Measurements from ENCODE around the gene TRIO. TPM values are rescaled to one million over a fixed set of nuclear protein-coding genes. Genes with fewer than 3 reads are reported as not detected.
A peak's percentile ranks its signal among the peaks of the same experiment; 100 is the strongest.

The TRIO gene
- total RNA-seq, 6 experiments from 2014 or later: 167 to 219 (median 190) TPM

GRCh38 chr5:14486996-14487896 is 344.1 kb downstream of the TRIO start:
- H3K36me3 Mint-ChIP-seq (ENCODE audit: low read depth): peaks cover 62% of the 10 kb centered on the region
- no peak overlapping the region for H3K4me3 Mint-ChIP-seq
- peaks cover 16% of the 10 kb centered on the region for H3K4me1 Mint-ChIP-seq (ENCODE audit: low read depth)
- DNase-seq: no peak
- peaks cover 15% of the 10 kb centered on the region for H3K9me3 Mint-ChIP-seq
- H3K27me3 Mint-ChIP-seq (ENCODE audit: insufficient read depth): peaks cover 48% of the 10 kb centered on the region
- TF ChIP-seq, protein P1, sequence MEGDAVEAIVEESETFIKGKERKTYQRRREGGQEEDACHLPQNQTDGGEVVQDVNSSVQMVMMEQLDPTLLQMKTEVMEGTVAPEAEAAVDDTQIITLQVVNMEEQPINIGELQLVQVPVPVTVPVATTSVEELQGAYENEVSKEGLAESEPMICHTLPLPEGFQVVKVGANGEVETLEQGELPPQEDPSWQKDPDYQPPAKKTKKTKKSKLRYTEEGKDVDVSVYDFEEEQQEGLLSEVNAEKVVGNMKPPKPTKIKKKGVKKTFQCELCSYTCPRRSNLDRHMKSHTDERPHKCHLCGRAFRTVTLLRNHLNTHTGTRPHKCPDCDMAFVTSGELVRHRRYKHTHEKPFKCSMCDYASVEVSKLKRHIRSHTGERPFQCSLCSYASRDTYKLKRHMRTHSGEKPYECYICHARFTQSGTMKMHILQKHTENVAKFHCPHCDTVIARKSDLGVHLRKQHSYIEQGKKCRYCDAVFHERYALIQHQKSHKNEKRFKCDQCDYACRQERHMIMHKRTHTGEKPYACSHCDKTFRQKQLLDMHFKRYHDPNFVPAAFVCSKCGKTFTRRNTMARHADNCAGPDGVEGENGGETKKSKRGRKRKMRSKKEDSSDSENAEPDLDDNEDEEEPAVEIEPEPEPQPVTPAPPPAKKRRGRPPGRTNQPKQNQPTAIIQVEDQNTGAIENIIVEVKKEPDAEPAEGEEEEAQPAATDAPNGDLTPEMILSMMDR (IDR thresholded peaks at IDR 0.05): no peak
- H3K27ac Mint-ChIP-seq: no peak overlapping the region

DNA sequence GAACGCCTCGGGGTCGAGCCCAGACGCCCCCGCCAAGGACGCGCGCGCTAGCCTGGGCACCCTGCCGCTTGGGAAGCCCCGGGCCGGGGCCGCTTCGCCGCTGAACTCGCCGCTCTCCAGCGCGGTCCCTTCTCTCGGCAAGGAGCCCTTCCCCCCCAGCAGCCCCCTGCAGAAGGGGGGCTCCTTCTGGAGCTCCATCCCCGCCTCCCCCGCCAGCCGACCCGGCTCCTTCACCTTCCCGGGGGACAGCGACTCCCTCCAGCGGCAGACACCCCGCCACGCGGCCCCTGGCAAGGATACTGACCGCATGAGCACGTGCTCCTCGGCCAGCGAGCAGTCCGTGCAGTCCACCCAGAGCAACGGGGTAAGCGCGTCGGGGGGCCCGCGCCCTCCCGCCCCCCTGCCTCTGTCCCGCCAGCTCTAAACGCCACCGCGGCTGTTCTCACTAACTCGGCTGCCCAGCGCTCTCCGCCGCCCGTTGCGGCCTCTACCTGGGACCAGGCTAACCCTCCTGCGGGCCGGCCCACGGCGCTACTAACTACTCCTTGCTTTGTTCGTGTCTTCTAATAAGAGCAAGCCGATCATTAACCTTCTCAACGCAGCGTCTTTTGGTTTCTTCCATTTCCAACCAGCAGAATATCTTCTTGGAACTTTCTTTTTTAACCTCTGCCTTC is 344.9 kb downstream of the TRIO start:
- no peak for DNase-seq
- peak overlapping the region; percentile 67; the same call in 1 of the 2 replicates for H3K4me3 Mint-ChIP-seq
- H3K36me3 Mint-ChIP-seq (ENCODE audit: low read depth): peaks cover 64% of the 10 kb centered on the region
- peaks cover 50% of the 10 kb centered on the region for H3K27me3 Mint-ChIP-seq (ENCODE audit: insufficient read depth)
- H3K9me3 Mint-ChIP-seq: peaks cover 20% of the 10 kb centered on the region
- TF ChIP-seq, protein P1 (IDR thresholded peaks at IDR 0.05): no peak
- H3K4me1 Mint-ChIP-seq (ENCODE audit: low read depth): peaks cover 24% of the 10 kb centered on the region
- peak overlapping the region; percentile 68 for H3K27ac Mint-ChIP-seq

DNA sequence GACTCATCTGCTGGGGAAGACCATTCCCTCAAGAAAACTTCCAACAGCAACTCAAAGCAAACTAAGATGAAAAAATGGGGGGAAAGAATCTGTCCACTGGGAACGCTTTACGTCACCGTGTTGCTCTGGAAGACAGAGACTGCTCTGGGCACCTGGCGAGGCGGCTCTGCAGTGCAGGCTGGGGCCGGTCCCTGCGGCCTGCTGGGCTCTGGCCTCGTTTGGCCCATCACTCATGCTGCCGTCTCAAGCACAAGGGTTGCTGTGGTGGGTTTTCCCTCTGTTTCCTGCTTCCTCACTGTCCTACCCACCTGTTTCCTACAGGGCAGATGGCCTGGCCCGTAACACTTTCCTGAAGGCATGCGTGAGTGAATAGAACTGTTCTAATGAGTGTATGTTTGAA is 345.6 kb downstream of the TRIO start:
- Mint-ChIP-seq H3K9me3 (peaks cover 20% of the 10 kb centered on the region), H3K36me3 (ENCODE audit: low read depth) (peaks cover 68% of the 10 kb centered on the region), H3K27ac (peak overlapping the region; percentile 68), H3K4me3 (peak overlapping the region; percentile 67; the same call in 1 of the 2 replicates), H3K27me3 (ENCODE audit: insufficient read depth) (peaks cover 49% of the 10 kb centered on the region), H3K4me1 (ENCODE audit: low read depth) (peaks cover 25% of the 10 kb centered on the region)
- TF ChIP-seq, protein P1 (IDR thresholded peaks at IDR 0.05): no peak
- DNase-seq: no peak

GRCh38 chr5:14489643-14490042 is 346.5 kb downstream of the TRIO start:
- Mint-ChIP-seq H3K27me3 (ENCODE audit: insufficient read depth) (peaks cover 47% of the 10 kb centered on the region), H3K9me3 (peaks cover 20% of the 10 kb centered on the region), H3K4me1 (ENCODE audit: low read depth) (peaks cover 25% of the 10 kb centered on the region), H3K27ac (peak overlapping the region; percentile 68; the same call in 1 of the 2 replicates), H3K4me3 (no peak overlapping the region), H3K36me3 (ENCODE audit: low read depth) (peaks cover 70% of the 10 kb centered on the region)
- DNase-seq: no peak
- TF ChIP-seq, protein P1 (IDR thresholded peaks at IDR 0.05): no peak

DNA sequence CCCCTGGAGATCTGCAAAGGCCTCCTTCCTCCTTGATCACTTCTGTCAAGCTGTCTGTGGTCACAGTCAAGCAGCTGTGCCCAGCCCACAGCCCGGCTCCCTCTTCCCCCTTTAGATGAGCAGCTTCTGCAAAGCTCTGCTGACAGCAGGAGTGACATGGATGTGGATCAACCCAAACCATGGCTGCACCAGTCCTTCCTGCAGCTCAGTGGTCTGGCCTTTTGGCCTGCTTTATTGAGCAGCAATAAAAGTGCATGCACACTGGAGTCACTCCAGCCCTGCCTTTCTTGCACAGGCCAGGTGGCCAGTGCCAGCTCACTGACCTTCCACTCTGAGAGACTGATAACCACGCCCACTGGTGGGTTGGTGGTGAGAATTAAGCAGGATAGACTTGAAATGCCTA is 347.2 kb downstream of the TRIO start:
- H3K4me1 Mint-ChIP-seq (ENCODE audit: low read depth): peaks cover 25% of the 10 kb centered on the region
- peaks cover 20% of the 10 kb centered on the region for H3K9me3 Mint-ChIP-seq
- TF ChIP-seq, protein P1 (IDR thresholded peaks at IDR 0.05): no peak
- peak overlapping the region; percentile 76; the same call in 1 of the 2 replicates for H3K27ac Mint-ChIP-seq
- no peak for DNase-seq
- peaks cover 52% of the 10 kb centered on the region for H3K27me3 Mint-ChIP-seq (ENCODE audit: insufficient read depth)
- peak overlapping the region; percentile 31; the same call in 1 of the 2 replicates for H3K4me3 Mint-ChIP-seq
- H3K36me3 Mint-ChIP-seq (ENCODE audit: low read depth): peaks cover 69% of the 10 kb centered on the region

Measured in HFFc6 (cell line).